Pancreas (tissue), 10 donors: ENCODE measurements around the gene SH3GLB2. TPM values are rescaled to one million over a fixed set of nuclear protein-coding genes. Genes with fewer than 3 reads are reported as not detected.
"Not testable (repeated sequence)": the region's sequence is repeated elsewhere in the genome, so short reads cannot be mapped to it uniquely, and the experiment has no call there.

Experiments
- ATAC-seq, 4 donors: fragments of 200-7000 bp; cut with Tn5 transposase; one replicate each; pipeline versions ENCODE4 v1.8.0 to v1.9.1; 2020; ENCODE audit warnings: mild to moderate bottlenecking in 4 of 4, moderate library complexity in 4 of 4
- DNase-seq, 6 donors: peaks; one replicate each; pipeline ENCODE4 v3.0.0-alpha.2; 2020
- FAIRE-seq: peaks from 2 replicates; lab custom pipeline; 2012; peaks lifted over from hg19 to GRCh38; lab: Jason Lieb, UNC
- H3K27ac ChIP-seq, 4 donors: fragments of 200-600 bp; sonication (generic); 1 replicate in 3 of 4; 2 replicates in 1 of 4; pipeline versions ENCODE4 v1.5.0 to v1.8.0; 2020
- H3K27me3 ChIP-seq, 4 donors: fragments of 200-600 bp; one replicate each; pipeline ENCODE4 v1.8.0; 2021
- H3K36me3 ChIP-seq, 3 donors: fragments of 200-600 bp; sonication (generic) in 1 of 3; one replicate each; pipeline versions ENCODE4 v1.5.0 to v1.8.0; 2020 to 2021
- H3K4me1 ChIP-seq, 3 donors: fragments of 200-600 bp; one replicate each; pipeline ENCODE4 v1.8.0; 2021
- H3K4me3 ChIP-seq, 4 donors: fragments of 200-600 bp; sonication (generic) in 2 of 4; one replicate each; pipeline versions ENCODE4 v1.5.0 to v1.8.0; 2020 to 2021
- H3K9me3 ChIP-seq, 4 donors: fragments of 200-600 bp; one replicate each; pipeline ENCODE4 v1.8.0; 2021
- CTCF ChIP-seq, 4 donors: fragments of 200-600 bp; sonication (generic) in 3 of 4; IDR thresholded peaks; one replicate each; pipeline versions ENCODE4 v1.5.0 to v1.8.0; 2021; ENCODE audit warnings: antibody characterized with exemption in 4 of 4
- WGBS, 2 donors: extraction: QIAGEN DNeasy Blood & Tissue Kit; methylation state at CpG; one replicate each; pipeline ENCODE4 v1.1.7; 2013; 5-methylcytosine and 5-hydroxymethylcytosine counted together
- intact Hi-C, 3 donors: fragments of 100-400 bp; cut with DNase I; formaldehyde crosslinking; loops; one replicate each; pipeline versions ENCODE4 v1.11.1 to v1.14.2; 2022
- polyA plus RNA-seq, 2 donors: library from polyadenylated mRNA; stranded (reverse); fragments of 200-250 nt; gene quantifications; one replicate each; pipeline ENCODE4 v1.2.3, GENCODE V29; 2013
- total RNA-seq, 6 donors: library from RNA; stranded (reverse); fragmentation: NEBNext Ultra II Directional in 4 of 6; extraction: Animal tissue kit (Norgen Biotek cat#: 25700) in 4 of 6; gene quantifications; one replicate each; pipeline versions ENCODE4 v1.2.1 to v1.2.4, GENCODE V29; 2021 to 2023
- donor health status: healthy with polysubstance abuse.
- donor health status: DM: no; HTN: no; CAD: no; lungs with moderate emphysema.
- donor health status: DM: no; HTN: no; CAD: no.
- donor health status: control.
- donor health status: control.
- donor health status: Bipolar disorder and iron deficiency.
- donor health status: DM: yes; HTN: yes; CAD: no.
- donor health status: DM: no; HTN: no; CAD: no.
- donor health status: DM: no; HTN: no; CAD: no.
- donor health status: DM: yes; HTN: yes; CAD: no.

SH3GLB2 gene
- total and polyA plus RNA-seq, 8 donors: 46.6 to 201 (median 74.9) TPM

- no peak overlapping the region for H3K27ac ChIP-seq
- FAIRE-seq (no peak), DNase-seq (peak in 2 of 6 donors; percentile 29 to 55), ATAC-seq (no peak)
- no peaks in the 10 kb centered on the region for H3K27me3 ChIP-seq
- H3K9me3 ChIP-seq: no peaks in the 10 kb centered on the region
- 87 to 92% methylated on average over 16 to 18 of the region's 18 CpGs for WGBS, 2 donors
- no peak for TF ChIP-seq CTCF (IDR thresholded peaks at IDR 0.05)
- H3K4me1 ChIP-seq: no peaks in the 10 kb centered on the region
- H3K36me3 ChIP-seq: peaks cover 0 to 20% (median 18%) of the 10 kb centered on the region in 3 donors
- no peak overlapping the region for H3K4me3 ChIP-seq
- intact Hi-C loops: no loop called here
These were observed 20.2 kb downstream of the SH3GLB2 start for GRCh38 chr9:129007766-129008468.

GRCh38 chr9:129007035-129007765 lies 20.9 kb downstream of the SH3GLB2 start:
- peak in 2 of 6 donors; percentile 50 to 71 for DNase-seq
- no peak overlapping the region for H3K4me3 ChIP-seq
- H3K4me1 ChIP-seq: no peaks in the 10 kb centered on the region
- no peaks in the 10 kb centered on the region for H3K9me3 ChIP-seq
- H3K36me3 ChIP-seq: peaks cover 0 to 20% (median 15%) of the 10 kb centered on the region in 3 donors
- ATAC-seq: no peak
- no peak overlapping the region for H3K27ac ChIP-seq
- no peak for TF ChIP-seq CTCF (IDR thresholded peaks at IDR 0.05)
- H3K27me3 ChIP-seq: no peaks in the 10 kb centered on the region
- no peak for FAIRE-seq
- WGBS, 2 donors: 83 to 85% methylated on average over 14 of the region's 14 CpGs
- intact Hi-C loops: no loop called here

GRCh38 chr9:129006328-129007034 lies 21.6 kb downstream of the SH3GLB2 start:
- DNase-seq: peak; percentile 55 to 77 (median 69)
- intact Hi-C loops: no loop called here
- TF ChIP-seq CTCF (IDR thresholded peaks at IDR 0.05): peak; percentile 60 to 78 (median 66)
- H3K9me3 ChIP-seq: no peaks in the 10 kb centered on the region
- peaks cover 4 to 26% (median 15%) of the 10 kb centered on the region in 3 donors for H3K36me3 ChIP-seq
- ATAC-seq: peak; percentile 74 to 89 (median 87)
- no peaks in the 10 kb centered on the region for H3K27me3 ChIP-seq
- no peaks in the 10 kb centered on the region for H3K4me1 ChIP-seq
- no peak overlapping the region for H3K27ac ChIP-seq
- FAIRE-seq: no peak
- 54 to 59% methylated on average over 21 of the region's 21 CpGs for WGBS, 2 donors
- H3K4me3 ChIP-seq: no peak overlapping the region

GRCh38 chr9:129005336-129005997 lies 22.7 kb downstream of the SH3GLB2 start:
- TF ChIP-seq CTCF (IDR thresholded peaks at IDR 0.05): no peak
- ATAC-seq (peak in 1 of 4 donors; percentile 11), FAIRE-seq (no peak), DNase-seq (peak in 2 of 6 donors; percentile 34 to 35)
- Histone ChIP-seq H3K4me1 (no peaks in the 10 kb centered on the region), H3K27me3 (no peaks in the 10 kb centered on the region), H3K4me3 (no peak overlapping the region), H3K9me3 (no peaks in the 10 kb centered on the region), H3K27ac (no peak overlapping the region), H3K36me3 (peaks cover 4 to 30% (median 8%) of the 10 kb centered on the region in 3 donors)
- intact Hi-C loops: no loop called here
- 79% methylated on average over 10 of the region's 10 CpGs for WGBS, 2 donors

GRCh38 chr9:129004173-129004572 lies 24.0 kb downstream of the SH3GLB2 start:
- 61 to 65% methylated on average over 6 of the region's 6 CpGs for WGBS, 2 donors
- H3K4me3 ChIP-seq, H3K9me3 ChIP-seq, H3K27ac ChIP-seq, intact Hi-C loops, H3K4me1 ChIP-seq, H3K27me3 ChIP-seq, FAIRE-seq: not testable (repeated sequence)
- H3K36me3 ChIP-seq: peaks cover 4 to 40% (median 6%) of the 10 kb centered on the region in 3 donors
- DNase-seq (peak in 2 of 6 donors; percentile 30 to 46), ATAC-seq (peak in 3 of 4 donors; percentile 19 to 59 (median 48))
